Nephron (organoid): ENCODE measurements around the gene SRC.
A peak's percentile ranks its signal among the peaks of the same experiment; 100 is the strongest.

Source experiments
- H3K27ac Mint-ChIP-seq, 3 experiments: 2 replicates each; pipeline ENCODE4 v1.8.0; 2020; ENCODE audit warnings: mixed read lengths in 3 of 3, mild to moderate bottlenecking in 2 of 3, moderate library complexity in 1 of 3
- H3K27me3 Mint-ChIP-seq: 2 replicates; pipeline ENCODE4 v1.8.0; 2021; ENCODE audit warnings: low read depth, mild to moderate bottlenecking, moderate library complexity, mixed read lengths
- H3K36me3 Mint-ChIP-seq: 2 replicates; pipeline ENCODE4 v1.8.0; 2020; ENCODE audit warnings: low read depth, mixed read lengths
- H3K4me1 Mint-ChIP-seq: 2 replicates; pipeline ENCODE4 v1.8.0; 2020; ENCODE audit warnings: mixed read lengths
- H3K4me3 Mint-ChIP-seq, 3 experiments: 2 replicates each; pipeline ENCODE4 v1.8.0; 2020; ENCODE audit warnings: mild to moderate bottlenecking in 3 of 3, mixed read lengths in 3 of 3, moderate library complexity in 2 of 3
- H3K9me3 Mint-ChIP-seq: 2 replicates; pipeline ENCODE4 v1.8.0; 2020; ENCODE audit warnings: mixed read lengths
- CTCF ChIP-seq, 3 experiments: fragments of 200-600 bp; sonication (generic); IDR thresholded peaks; one replicate each; pipeline ENCODE4 v1.5.0; 2021; ENCODE audit warnings: antibody characterized with exemption in 3 of 3; ENCODE audit not compliant: unreplicated experiment in 3 of 3

SRC gene

GRCh38 chr20:37347891-37348791, 2.2 kb downstream of the SRC start:
- peak overlapping the region; percentile 76 to 90 (median 79) for H3K27ac Mint-ChIP-seq

GRCh38 chr20:37348792-37349516, 3.0 kb downstream of the SRC start:
- Mint-ChIP-seq H3K27ac (peak overlapping the region; percentile 63 to 90 (median 79)), H3K9me3 (no peaks in the 10 kb centered on the region), H3K4me1 (peaks cover 41% of the 10 kb centered on the region), H3K36me3 (peaks cover 22% of the 10 kb centered on the region), H3K27me3 (no peaks in the 10 kb centered on the region), H3K4me3 (peak overlapping the region in 2 of 3 experiments; percentile 46 to 88)
- TF ChIP-seq CTCF (IDR thresholded peaks at IDR 0.05; ENCODE audit: unreplicated experiment in 3 of 3), result no peak

More at GRCh38 chr20:37347891-37348791, 2.2 kb downstream of the SRC start:
- peaks cover 41% of the 10 kb centered on the region for H3K4me1 Mint-ChIP-seq
- no peaks in the 10 kb centered on the region for H3K9me3 Mint-ChIP-seq
- H3K27me3 Mint-ChIP-seq, result no peaks in the 10 kb centered on the region
- peaks cover 22% of the 10 kb centered on the region for H3K36me3 Mint-ChIP-seq
- peak overlapping the region; percentile 77 to 88 (median 83) for H3K4me3 Mint-ChIP-seq
- no peak for TF ChIP-seq CTCF (IDR thresholded peaks at IDR 0.05; ENCODE audit: unreplicated experiment in 3 of 3)

GRCh38 chr20:37349517-37350491, 3.9 kb downstream of the SRC start:
- no peaks in the 10 kb centered on the region for H3K9me3 Mint-ChIP-seq
- peak overlapping the region in 2 of 3 experiments; percentile 9 to 63 for H3K27ac Mint-ChIP-seq
- H3K4me3 Mint-ChIP-seq, result peak overlapping the region; percentile 41 to 61 (median 48)
- no peak for TF ChIP-seq CTCF (IDR thresholded peaks at IDR 0.05; ENCODE audit: unreplicated experiment in 3 of 3)
- H3K36me3 Mint-ChIP-seq, result peaks cover 22% of the 10 kb centered on the region
- H3K27me3 Mint-ChIP-seq, result no peaks in the 10 kb centered on the region
- H3K4me1 Mint-ChIP-seq, result peaks cover 36% of the 10 kb centered on the region

GRCh38 chr20:37350649-37351574, 5.0 kb downstream of the SRC start:
- Mint-ChIP-seq H3K4me3 (no peak overlapping the region), H3K27ac (peak overlapping the region in 1 of 3 experiments; percentile 23), H3K9me3 (no peaks in the 10 kb centered on the region), H3K36me3 (peaks cover 22% of the 10 kb centered on the region), H3K4me1 (peaks cover 39% of the 10 kb centered on the region), H3K27me3 (no peaks in the 10 kb centered on the region)
- TF ChIP-seq CTCF (IDR thresholded peaks at IDR 0.05; ENCODE audit: unreplicated experiment in 3 of 3), result no peak
